ENCODE measurements around the gene ATG7. TPM values are rescaled to one million over a fixed set of nuclear protein-coding genes. Genes with fewer than 3 reads are reported as not detected.
A peak's percentile ranks its signal among the peaks of the same experiment; 100 is the strongest.

ATG7 gene
- total and polyA plus RNA-seq, 10 of the 15 experiments (the other 5 are each of a cell fraction or from before 2014, with no cell fraction given), result 13.5 to 49.5 (median 26.4) TPM

GRCh38 chr3:11236588-11237461, 35.4 kb upstream of the ATG7 start (continued):
- TF ChIP-seq EP300 (IDR thresholded peaks at IDR 0.05; ENCODE audit: borderline replicate concordance in 1 of 2, control insufficient read depth in 1 of 2, low read depth in 2 of 2, low read length in 2 of 2), result no peak
- no peak for TF ChIP-seq MEF2B (IDR thresholded peaks at IDR 0.05; ENCODE audit: partially characterized antibody, poor library complexity, severe bottlenecking)
- no peak for TF ChIP-seq CEBPB (IDR thresholded peaks at IDR 0.05; ENCODE audit: borderline replicate concordance in 1 of 2, low read depth in 2 of 2, low read length in 2 of 2)
- TF ChIP-seq YY1 (IDR thresholded peaks at IDR 0.05; ENCODE audit: low read depth, low read length), result peak; percentile 44; the same call in 1 of the 2 replicates
- TF ChIP-seq JUNB (IDR thresholded peaks at IDR 0.05), result no peak
- TF ChIP-seq NRF1 (conservative IDR thresholded peaks at IDR 0.05; ENCODE audit: low read depth, low read length), result no peak
- TF ChIP-seq MYB (IDR thresholded peaks at IDR 0.05; ENCODE audit: borderline replicate concordance, low read depth, low read length), result no peak
- TF ChIP-seq, protein P1, sequence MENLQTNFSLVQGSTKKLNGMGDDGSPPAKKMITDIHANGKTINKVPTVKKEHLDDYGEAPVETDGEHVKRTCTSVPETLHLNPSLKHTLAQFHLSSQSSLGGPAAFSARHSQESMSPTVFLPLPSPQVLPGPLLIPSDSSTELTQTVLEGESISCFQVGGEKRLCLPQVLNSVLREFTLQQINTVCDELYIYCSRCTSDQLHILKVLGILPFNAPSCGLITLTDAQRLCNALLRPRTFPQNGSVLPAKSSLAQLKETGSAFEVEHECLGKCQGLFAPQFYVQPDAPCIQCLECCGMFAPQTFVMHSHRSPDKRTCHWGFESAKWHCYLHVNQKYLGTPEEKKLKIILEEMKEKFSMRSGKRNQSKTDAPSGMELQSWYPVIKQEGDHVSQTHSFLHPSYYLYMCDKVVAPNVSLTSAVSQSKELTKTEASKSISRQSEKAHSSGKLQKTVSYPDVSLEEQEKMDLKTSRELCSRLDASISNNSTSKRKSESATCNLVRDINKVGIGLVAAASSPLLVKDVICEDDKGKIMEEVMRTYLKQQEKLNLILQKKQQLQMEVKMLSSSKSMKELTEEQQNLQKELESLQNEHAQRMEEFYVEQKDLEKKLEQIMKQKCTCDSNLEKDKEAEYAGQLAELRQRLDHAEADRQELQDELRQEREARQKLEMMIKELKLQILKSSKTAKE (IDR thresholded peaks at IDR 0.05; ENCODE audit: low read depth, poor library complexity, severe bottlenecking), result no peak
- TF ChIP-seq POU2F2 (IDR thresholded peaks at IDR 0.05; ENCODE audit: borderline replicate concordance, low read depth, low read length), result no peak
- peak; percentile 60 to 85 (median 70) for TF ChIP-seq CTCF (IDR thresholded peaks at IDR 0.05 in 2 of 3, conservative IDR thresholded peaks at IDR 0.05 in 1 of 3; ENCODE audit: control insufficient read depth in 2 of 3, extremely low read depth in 1 of 3, insufficient read depth in 1 of 3, low read depth in 3 of 3, low read length in 3 of 3)
